H1 (cell line): ENCODE results near the gene ARHGAP23. TPM values are rescaled to one million over a fixed set of nuclear protein-coding genes. Genes with fewer than 3 reads are reported as not detected.
"Not testable (repeated sequence)": the region's sequence is repeated elsewhere in the genome, so short reads cannot be mapped to it uniquely, and the experiment has no call there.

Experiments used
- CTCF ChIA-PET: fragments of 300-600 bp; sonication (Branson Sonifier 250); formaldehyde crosslinking; loops from one replicate; lab custom pipeline; 2021; ENCODE audit not compliant: partially characterized antibody; lab: Charles Lee
- POLR2A ChIA-PET: fragments of 300-600 bp; sonication (Branson Sonifier 250); formaldehyde crosslinking; loops from one replicate; lab custom pipeline; 2021; ENCODE audit warnings: inconsistent platforms; ENCODE audit not compliant: partially characterized antibody; lab: Charles Lee
- DNase-seq, 2 experiments: peaks; one replicate each; pipeline versions ENCODE4 v3.0.0 to v3.0.0-alpha.2; 2010 to 2022; ENCODE audit warnings: low spot score in 2 of 2, low read depth in 1 of 2, mixed read lengths in 1 of 2
- FAIRE-seq: peaks from 2 replicates; lab custom pipeline; 2011; peaks lifted over from hg19 to GRCh38; lab: Jason Lieb, UNC
- H2AFZ ChIP-seq: 2 replicates; pipeline ENCODE4 v1.8.1; 2012; ENCODE audit warnings: low read length, inconsistent platforms
- H2AK5ac ChIP-seq: 2 replicates; pipeline ENCODE4 v1.6.1; 2013; ENCODE audit warnings: low read depth, low read length
- H2BK120ac ChIP-seq: replicated peaks from 2 replicates; pipeline ENCODE3; 2013; ENCODE audit warnings: low read depth, low read length, inconsistent platforms
- H2BK12ac ChIP-seq: 2 replicates; pipeline ENCODE4 v1.6.1; 2013; ENCODE audit warnings: low read depth, low read length
- H2BK15ac ChIP-seq: 2 replicates; pipeline ENCODE4 v1.6.1; 2013; ENCODE audit warnings: low read length
- H2BK20ac ChIP-seq: 2 replicates; pipeline ENCODE4 v1.6.1; 2013; ENCODE audit warnings: low read length
- H2BK5ac ChIP-seq: 2 replicates; pipeline ENCODE4 v1.6.1; 2013; ENCODE audit warnings: low read depth, low read length
- H3K14ac ChIP-seq: 2 replicates; pipeline ENCODE4 v1.6.1; 2013; ENCODE audit warnings: inconsistent platforms; ENCODE audit not compliant: insufficient read length
- H3K18ac ChIP-seq: 2 replicates; pipeline ENCODE4 v1.6.1; 2013; ENCODE audit warnings: low read length; ENCODE audit errors: extremely low read depth
- H3K23ac ChIP-seq: 2 replicates; pipeline ENCODE4 v1.6.1; 2013; ENCODE audit warnings: inconsistent platforms; ENCODE audit not compliant: insufficient read length
- H3K23me2 ChIP-seq: 2 replicates; pipeline ENCODE4 v1.6.1; 2013; ENCODE audit warnings: low read depth, low read length
- H3K27ac ChIP-seq: 2 replicates; pipeline ENCODE4 v1.6.1; 2011; ENCODE audit warnings: low read depth, low read length, inconsistent platforms
- H3K27me3 ChIP-seq, 4 experiments: replicated peaks in 1 of 4; 1 replicate in 1 of 4; 2 replicates in 3 of 4; pipeline versions ENCODE4 v1.6.1 to v1.8.1; 2011 to 2013; ENCODE audit warnings: low read length in 3 of 4, mild to moderate bottlenecking in 3 of 4, inconsistent platforms in 2 of 4, mixed read lengths in 2 of 4, moderate library complexity in 1 of 4; ENCODE audit not compliant: control insufficient read depth in 3 of 4, insufficient read depth in 3 of 4; ENCODE audit errors: extremely low read depth in 1 of 4
- H3K36me3 ChIP-seq, 4 experiments: 2 replicates each; pipeline versions ENCODE4 v1.6.1 to v1.8.1; 2011 to 2013; ENCODE audit warnings: mild to moderate bottlenecking in 4 of 4, low read length in 3 of 4, moderate library complexity in 2 of 4, control low read depth in 1 of 4, inconsistent platforms in 1 of 4; ENCODE audit not compliant: insufficient read depth in 4 of 4, control insufficient read depth in 2 of 4
- H3K4ac ChIP-seq: replicated peaks from 2 replicates; pipeline ENCODE3; 2013; ENCODE audit warnings: low read length, low read depth, mixed read lengths, inconsistent platforms; ENCODE audit not compliant: insufficient read length
- H3K4me1 ChIP-seq, 4 experiments: replicated peaks in 1 of 4; 1 replicate in 1 of 4; 2 replicates in 3 of 4; pipeline versions ENCODE4 v1.6.1 to v1.8.1; 2011 to 2013; ENCODE audit warnings: low read length in 3 of 4, inconsistent platforms in 2 of 4, mixed read lengths in 1 of 4; ENCODE audit not compliant: insufficient read depth in 4 of 4, control insufficient read depth in 3 of 4
- H3K4me2 ChIP-seq, 2 experiments: 2 replicates each; pipeline versions ENCODE4 v1.6.1 to v1.8.1; 2011 to 2013; ENCODE audit warnings: low read depth in 2 of 2, low read length in 2 of 2, control low read depth in 1 of 2, inconsistent platforms in 1 of 2, mild to moderate bottlenecking in 1 of 2; ENCODE audit not compliant: insufficient read depth in 1 of 2
- H3K4me3 ChIP-seq, 4 experiments: fragments of 200-600, 300-600 bp in 1 of 4; sonication (generic), shearing (Covaris generic), sonication (Bioruptor Twin) in 1 of 4; 2 replicates each; pipeline versions ENCODE4 v1.5.1 to v1.8.1; 2011 to 2016; ENCODE audit warnings: low read length in 4 of 4, low read depth in 3 of 4, control low read depth in 2 of 4, inconsistent platforms in 2 of 4, mild to moderate bottlenecking in 2 of 4, mixed read lengths in 1 of 4, moderate library complexity in 1 of 4; ENCODE audit not compliant: insufficient read depth in 2 of 4; ENCODE audit errors: extremely low read depth in 1 of 4
- H3K56ac ChIP-seq: replicated peaks from 2 replicates; pipeline ENCODE3; 2013; ENCODE audit warnings: low read depth, mild to moderate bottlenecking, mixed read lengths, low read length, inconsistent platforms; ENCODE audit not compliant: insufficient read length
- H3K79me1 ChIP-seq: 2 replicates; pipeline ENCODE4 v1.6.1; 2013; ENCODE audit warnings: low read depth, low read length, control low read depth
- H3K79me2 ChIP-seq, 2 experiments: 2 replicates each; pipeline versions ENCODE4 v1.6.1 to v1.8.1; 2012 to 2013; ENCODE audit warnings: low read length in 2 of 2, mild to moderate bottlenecking in 2 of 2, inconsistent platforms in 1 of 2; ENCODE audit not compliant: insufficient read depth in 2 of 2, control insufficient read depth in 1 of 2
- H3K9ac ChIP-seq, 4 experiments: replicated peaks in 1 of 4; 1 replicate in 1 of 4; 2 replicates in 3 of 4; pipeline versions ENCODE4 v1.6.1 to v1.8.1; 2011 to 2013; ENCODE audit warnings: low read depth in 3 of 4, low read length in 3 of 4, control low read depth in 2 of 4, mild to moderate bottlenecking in 2 of 4, moderate library complexity in 2 of 4, inconsistent platforms in 1 of 4; ENCODE audit errors: extremely low read depth in 1 of 4
- H3K9me3 ChIP-seq, 2 experiments: 2 replicates each; pipeline versions ENCODE4 v1.6.1 to v1.8.1; 2012 to 2013; ENCODE audit warnings: mild to moderate bottlenecking in 2 of 2, moderate library complexity in 2 of 2, control low read depth in 1 of 2, inconsistent platforms in 1 of 2, low read depth in 1 of 2, low read length in 1 of 2, mixed read lengths in 1 of 2; ENCODE audit not compliant: insufficient read depth in 2 of 2
- H4K20me1 ChIP-seq, 2 experiments: replicated peaks in 1 of 2; 2 replicates each; pipeline versions ENCODE3 to v1.8.1; 2011 to 2013; ENCODE audit warnings: inconsistent platforms in 2 of 2, low read length in 2 of 2, mild to moderate bottlenecking in 1 of 2; ENCODE audit not compliant: insufficient read depth in 2 of 2, control insufficient read depth in 1 of 2
- H4K5ac ChIP-seq: 2 replicates; pipeline ENCODE4 v1.6.1; 2013; ENCODE audit warnings: low read length, low read depth, mixed read lengths, inconsistent platforms; ENCODE audit not compliant: insufficient read length
- H4K8ac ChIP-seq: 2 replicates; pipeline ENCODE4 v1.8.0; 2013; ENCODE audit warnings: mild to moderate bottlenecking, moderate library complexity, low read length, inconsistent platforms; ENCODE audit not compliant: insufficient read depth; ENCODE audit errors: extremely low read depth
- H4K91ac ChIP-seq: replicated peaks from 2 replicates; pipeline ENCODE3; 2013; ENCODE audit warnings: low read length, mixed read lengths, inconsistent platforms; ENCODE audit not compliant: insufficient read length
- BACH1 ChIP-seq: IDR thresholded peaks from 2 replicates; pipeline ENCODE4 v1.6.1; 2012; ENCODE audit warnings: low read length, improper control_type of control experiment
- JUND ChIP-seq: IDR thresholded peaks from 2 replicates; pipeline ENCODE4 v1.6.1; 2011; ENCODE audit warnings: mild to moderate bottlenecking, improper control_type of control experiment, low read length
- RBBP5 ChIP-seq: IDR thresholded peaks from 2 replicates; pipeline ENCODE4 v1.7.1; 2012; ENCODE audit warnings: low read depth, mild to moderate bottlenecking, inconsistent platforms, low read length, moderate library complexity, borderline replicate concordance
- TAF1 ChIP-seq: IDR thresholded peaks from 2 replicates; pipeline ENCODE4 v1.6.1; 2011; ENCODE audit warnings: mild to moderate bottlenecking, low read depth, low read length
- WGBS, 2 experiments: shearing (Covaris generic) in 1 of 2; methylation state at CpG; one replicate each; pipeline versions ENCODE4 v1.1.6 to v1.1.7; 2013 to 2015; ENCODE audit warnings: low lambda C conversion rate in 2 of 2, mixed read lengths in 2 of 2, inconsistent platforms in 1 of 2, low coverage in 1 of 2, missing lambda C conversion rate in 1 of 2; ENCODE audit not compliant: insufficient replicate concordance in 2 of 2, insufficient coverage in 1 of 2, insufficient read length in 1 of 2; ENCODE audit errors: extremely low coverage in 1 of 2, missing lambda C conversion rate in 1 of 2; 5-methylcytosine and 5-hydroxymethylcytosine counted together
- polyA plus RNA-seq, 7 experiments: library from polyadenylated mRNA; depleted of rRNA in 3 of 7; stranded (reverse) in 5 of 7; unstranded in 2 of 7; fragments of >200 nt in 5 of 7; fragments of 200-250 nt in 2 of 7; gene quantifications; 1 replicate in 5 of 7; 2 replicates in 1 of 7; 4 replicates in 1 of 7; pipeline versions ENCODE4 v1.2.1 to v1.2.3, GENCODE V29; 2011 to 2013; ENCODE audit warnings: missing spikeins in 2 of 7, mixed read lengths in 2 of 7
- total RNA-seq: library from RNA; stranded (reverse); fragmentation: NEBNext Ultra II Directional; extraction: Animal tissue kit (Norgen Biotek cat#: 25700); gene quantifications from 2 replicates; pipeline ENCODE4 v1.2.1, GENCODE V29; 2021

The ARHGAP23 gene
- total and polyA plus RNA-seq, 2 of the 8 experiments (the other 6 are each of a cell fraction or from before 2014, with no cell fraction given) = 16.3 to 107 TPM

DNA sequence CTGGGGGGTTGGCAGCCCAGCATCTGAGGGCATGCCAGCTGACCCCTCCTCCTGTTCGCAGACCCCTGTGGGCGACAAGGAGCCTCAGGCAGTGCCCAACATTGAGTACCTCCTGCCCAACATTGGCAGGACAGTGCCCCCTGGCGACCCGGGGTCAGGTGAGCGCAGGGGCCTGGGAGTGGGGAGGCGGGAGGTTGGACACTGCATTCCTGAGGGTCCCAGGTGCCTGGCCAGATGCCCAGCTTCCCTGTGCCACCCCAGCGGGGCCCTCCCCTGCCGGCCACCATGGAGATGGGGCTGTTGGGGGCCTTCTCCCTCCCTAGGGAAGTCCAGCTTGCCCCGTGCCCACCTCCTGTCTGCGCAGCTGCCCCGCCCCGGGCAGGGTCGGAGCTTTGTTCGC, 70.1 kb downstream of the ARHGAP23 start (continued):
- TF ChIP-seq TAF1 (no peak), BACH1 (no peak), RBBP5 (no peak), JUND (no peak)

DNA sequence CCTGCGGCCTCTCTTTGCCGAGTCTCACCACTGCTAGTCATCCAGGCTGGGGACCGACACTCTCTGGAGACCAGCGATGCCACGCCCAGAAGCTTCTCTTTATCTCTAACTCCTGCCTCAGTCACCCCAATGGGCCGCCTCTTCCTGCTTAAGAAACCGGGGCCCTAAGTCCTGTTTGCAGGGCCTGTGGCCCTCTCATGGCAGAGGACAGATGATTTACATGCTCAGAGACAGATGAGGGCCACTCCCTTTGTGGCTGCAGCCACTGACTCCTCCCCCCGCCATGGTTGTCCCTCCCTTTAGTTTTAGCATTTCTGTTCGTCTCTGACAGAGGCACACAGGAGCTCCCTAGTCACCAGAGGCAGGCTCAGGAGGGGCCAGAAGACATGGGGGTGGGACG, 71.0 kb downstream of the ARHGAP23 start:
- H3K9ac ChIP-seq, H2BK12ac ChIP-seq, H2AFZ ChIP-seq, H3K4me2 ChIP-seq, H4K91ac ChIP-seq, H3K79me2 ChIP-seq, H3K4me3 ChIP-seq, H3K14ac ChIP-seq, H2BK120ac ChIP-seq, H3K4ac ChIP-seq, H3K27ac ChIP-seq, FAIRE-seq, H4K8ac ChIP-seq, H2BK5ac ChIP-seq, H2BK15ac ChIP-seq, H3K23ac ChIP-seq, H2BK20ac ChIP-seq, H2AK5ac ChIP-seq, H3K18ac ChIP-seq, H4K20me1 ChIP-seq, H3K27me3 ChIP-seq, H3K4me1 ChIP-seq, DNase-seq, H3K79me1 ChIP-seq, H3K23me2 ChIP-seq, H3K56ac ChIP-seq, H3K9me3 ChIP-seq, H4K5ac ChIP-seq, POLR2A ChIA-PET: not testable (repeated sequence)
- 93% methylated on average over 8 of the region's 10 CpGs; no CpG with 5 or more reads in 1 of the 2 experiments for WGBS, 2 experiments
- CTCF ChIA-PET = interaction anchor here (4.8 kb wide), 1 partner anchor 168 kb away, joined by 25 read pairs; no protein-coding TSS in a partner anchor
- H3K36me3 ChIP-seq = peaks cover 0 to 12% (median 6%) of the 10 kb centered on the region in 4 experiments; a peak in 4 of 8 replicates
